ENCODE data around the gene RAD51B.

GRCh38 chr14:68135028-68135427, 315.4 kb downstream of the RAD51B start:
- no peak for TF ChIP-seq POLR2A (IDR thresholded peaks at IDR 0.05)
- no peak for TF ChIP-seq CTCF (IDR thresholded peaks at IDR 0.05)
